HepG2 (cell line): Measurements from ENCODE around the gene ZBTB14. TPM values are rescaled to one million over a fixed set of nuclear protein-coding genes. Genes with fewer than 3 reads are reported as not detected.

ENCODE experiments used
- CEBPG ChIP-seq: IDR thresholded peaks from 2 replicates; pipeline ENCODE4 v1.6.1; 2016
- JDP2 ChIP-seq: sonication (generic); formaldehyde crosslinking; IDR thresholded peaks from 2 replicates; pipeline ENCODE4 v1.8.1; 2022; ENCODE audit warnings: missing genetic modification reagents, borderline replicate concordance
- NR2F1 ChIP-seq, 2 experiments: fragments of 450-650 bp in 1 of 2; formaldehyde crosslinking in 1 of 2; IDR thresholded peaks; 2 replicates each; pipeline versions ENCODE4 v1.5.0 to v1.6.1; 2016 to 2020; ENCODE audit warnings: mild to moderate bottlenecking in 1 of 2, missing compliant biosample characterization in 1 of 2, missing genetic modification reagents in 1 of 2, moderate library complexity in 1 of 2
- RARA ChIP-seq: IDR thresholded peaks from 2 replicates; pipeline ENCODE4 v1.6.1; 2016; ENCODE audit warnings: missing genetic modification reagents, missing compliant biosample characterization
- RBFOX2 ChIP-seq: fragments of 200-400 bp; formaldehyde crosslinking; IDR thresholded peaks from 2 replicates; pipeline ENCODE4 v1.6.1; 2017; ENCODE audit warnings: low read depth, mild to moderate bottlenecking, low read length
- YY1 ChIP-seq: IDR thresholded peaks from 2 replicates; pipeline ENCODE4 v1.6.1; 2011; ENCODE audit warnings: low read length, low read depth, moderate library complexity, mild to moderate bottlenecking; ENCODE audit not compliant: insufficient read depth, insufficient replicate concordance
- ZBTB20 ChIP-seq: sonication (generic); formaldehyde crosslinking; IDR thresholded peaks from 2 replicates; pipeline ENCODE4 v1.8.1; 2023; ENCODE audit warnings: missing genetic modification reagents, low read depth, mild to moderate bottlenecking, borderline replicate concordance
- ZFP41 ChIP-seq: sonication (generic); formaldehyde crosslinking; IDR thresholded peaks from 2 replicates; pipeline ENCODE4 v1.4.0; 2020; ENCODE audit warnings: mild to moderate bottlenecking, missing genetic modification reagents, borderline replicate concordance
- ZFP82 ChIP-seq: sonication (generic); formaldehyde crosslinking; IDR thresholded peaks from 2 replicates; pipeline ENCODE4 v1.5.1; 2020; ENCODE audit warnings: mild to moderate bottlenecking, missing genetic modification reagents, borderline replicate concordance
- ZNF772 ChIP-seq: sonication (generic); formaldehyde crosslinking; IDR thresholded peaks from 2 replicates; pipeline ENCODE4 v1.5.0; 2020; ENCODE audit warnings: mild to moderate bottlenecking, missing genetic modification reagents
- ZSCAN31 ChIP-seq: sonication (generic); formaldehyde crosslinking; IDR thresholded peaks from 2 replicates; pipeline ENCODE4 v1.5.0; 2020; ENCODE audit warnings: low read depth, mild to moderate bottlenecking, missing genetic modification reagents
- polyA plus RNA-seq, 8 experiments: library from polyadenylated mRNA; depleted of rRNA in 3 of 8; stranded (reverse) in 7 of 8; unstranded in 1 of 8; fragments of >200 nt; fragmentation: Illumina TruSeq in 4 of 8; extraction: Trizol in 4 of 8; gene quantifications; 2 replicates each; pipeline versions ENCODE4 v1.2.1 to v1.2.3, GENCODE V29; 2011 to 2016; ENCODE audit warnings: low read depth in 4 of 8, missing spikeins in 1 of 8, mixed read lengths in 1 of 8; ENCODE audit not compliant: insufficient read depth in 1 of 8
- total RNA-seq, 5 experiments: library from RNA; depleted of rRNA; stranded (reverse); fragments of >200 nt; fragmentation: Illumina TruSeq; extraction: Trizol; gene quantifications; 2 replicates each; pipeline ENCODE4 v1.2.3, GENCODE V29; 2016; ENCODE audit warnings: low read depth in 1 of 5
- TF ChIP-seq, protein P1 (sequence below): sonication (generic); formaldehyde crosslinking; IDR thresholded peaks from 2 replicates; pipeline ENCODE4 v1.4.0; 2020; ENCODE audit warnings: mild to moderate bottlenecking, missing genetic modification reagents
- TF ChIP-seq, protein P2 (sequence below): sonication (generic); formaldehyde crosslinking; IDR thresholded peaks from 2 replicates; pipeline ENCODE4 v1.5.1; 2020; ENCODE audit warnings: missing genetic modification reagents, mild to moderate bottlenecking, borderline replicate concordance
- TF ChIP-seq, protein P3 (sequence below): sonication (generic); formaldehyde crosslinking; IDR thresholded peaks from 2 replicates; pipeline ENCODE4 v1.4.0; 2020; ENCODE audit warnings: missing genetic modification reagents, borderline replicate concordance

The ZBTB14 gene
- total and polyA plus RNA-seq, 2 of the 13 experiments (the other 11 are each of a cell fraction or from before 2014, with no cell fraction given) = 8.0 to 14.4 TPM

DNA sequence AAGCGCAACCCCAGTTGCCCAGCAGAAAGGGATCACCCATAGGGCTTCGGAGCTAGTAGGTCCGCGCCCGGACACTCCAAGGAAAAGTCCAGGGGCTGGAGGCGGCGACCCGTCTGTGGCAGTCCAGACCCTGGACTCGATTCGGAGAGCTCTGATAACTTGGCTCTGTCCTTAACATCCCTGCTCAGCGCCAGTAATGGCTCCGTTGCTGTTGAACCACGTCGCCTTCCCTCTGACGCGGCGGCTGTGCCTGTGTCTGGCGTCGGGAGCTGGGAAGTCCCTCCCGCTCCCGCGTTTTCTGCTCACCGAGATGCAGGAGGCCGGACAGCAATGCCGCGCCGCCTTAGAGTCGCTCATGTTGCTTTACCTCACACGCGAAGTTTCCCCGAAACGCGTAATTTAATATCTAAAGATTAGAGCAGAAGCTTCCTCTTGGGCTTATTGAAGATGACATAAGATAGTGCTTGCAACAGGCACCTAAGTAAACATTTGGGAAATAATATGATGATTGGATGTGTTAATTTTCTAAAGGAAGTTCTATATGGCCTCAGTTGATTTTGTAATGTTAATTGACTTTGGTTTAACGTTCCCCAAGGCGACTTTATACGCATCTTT, 1.3 kb upstream of the ZBTB14 start (continued):
- TF ChIP-seq, protein P1, sequence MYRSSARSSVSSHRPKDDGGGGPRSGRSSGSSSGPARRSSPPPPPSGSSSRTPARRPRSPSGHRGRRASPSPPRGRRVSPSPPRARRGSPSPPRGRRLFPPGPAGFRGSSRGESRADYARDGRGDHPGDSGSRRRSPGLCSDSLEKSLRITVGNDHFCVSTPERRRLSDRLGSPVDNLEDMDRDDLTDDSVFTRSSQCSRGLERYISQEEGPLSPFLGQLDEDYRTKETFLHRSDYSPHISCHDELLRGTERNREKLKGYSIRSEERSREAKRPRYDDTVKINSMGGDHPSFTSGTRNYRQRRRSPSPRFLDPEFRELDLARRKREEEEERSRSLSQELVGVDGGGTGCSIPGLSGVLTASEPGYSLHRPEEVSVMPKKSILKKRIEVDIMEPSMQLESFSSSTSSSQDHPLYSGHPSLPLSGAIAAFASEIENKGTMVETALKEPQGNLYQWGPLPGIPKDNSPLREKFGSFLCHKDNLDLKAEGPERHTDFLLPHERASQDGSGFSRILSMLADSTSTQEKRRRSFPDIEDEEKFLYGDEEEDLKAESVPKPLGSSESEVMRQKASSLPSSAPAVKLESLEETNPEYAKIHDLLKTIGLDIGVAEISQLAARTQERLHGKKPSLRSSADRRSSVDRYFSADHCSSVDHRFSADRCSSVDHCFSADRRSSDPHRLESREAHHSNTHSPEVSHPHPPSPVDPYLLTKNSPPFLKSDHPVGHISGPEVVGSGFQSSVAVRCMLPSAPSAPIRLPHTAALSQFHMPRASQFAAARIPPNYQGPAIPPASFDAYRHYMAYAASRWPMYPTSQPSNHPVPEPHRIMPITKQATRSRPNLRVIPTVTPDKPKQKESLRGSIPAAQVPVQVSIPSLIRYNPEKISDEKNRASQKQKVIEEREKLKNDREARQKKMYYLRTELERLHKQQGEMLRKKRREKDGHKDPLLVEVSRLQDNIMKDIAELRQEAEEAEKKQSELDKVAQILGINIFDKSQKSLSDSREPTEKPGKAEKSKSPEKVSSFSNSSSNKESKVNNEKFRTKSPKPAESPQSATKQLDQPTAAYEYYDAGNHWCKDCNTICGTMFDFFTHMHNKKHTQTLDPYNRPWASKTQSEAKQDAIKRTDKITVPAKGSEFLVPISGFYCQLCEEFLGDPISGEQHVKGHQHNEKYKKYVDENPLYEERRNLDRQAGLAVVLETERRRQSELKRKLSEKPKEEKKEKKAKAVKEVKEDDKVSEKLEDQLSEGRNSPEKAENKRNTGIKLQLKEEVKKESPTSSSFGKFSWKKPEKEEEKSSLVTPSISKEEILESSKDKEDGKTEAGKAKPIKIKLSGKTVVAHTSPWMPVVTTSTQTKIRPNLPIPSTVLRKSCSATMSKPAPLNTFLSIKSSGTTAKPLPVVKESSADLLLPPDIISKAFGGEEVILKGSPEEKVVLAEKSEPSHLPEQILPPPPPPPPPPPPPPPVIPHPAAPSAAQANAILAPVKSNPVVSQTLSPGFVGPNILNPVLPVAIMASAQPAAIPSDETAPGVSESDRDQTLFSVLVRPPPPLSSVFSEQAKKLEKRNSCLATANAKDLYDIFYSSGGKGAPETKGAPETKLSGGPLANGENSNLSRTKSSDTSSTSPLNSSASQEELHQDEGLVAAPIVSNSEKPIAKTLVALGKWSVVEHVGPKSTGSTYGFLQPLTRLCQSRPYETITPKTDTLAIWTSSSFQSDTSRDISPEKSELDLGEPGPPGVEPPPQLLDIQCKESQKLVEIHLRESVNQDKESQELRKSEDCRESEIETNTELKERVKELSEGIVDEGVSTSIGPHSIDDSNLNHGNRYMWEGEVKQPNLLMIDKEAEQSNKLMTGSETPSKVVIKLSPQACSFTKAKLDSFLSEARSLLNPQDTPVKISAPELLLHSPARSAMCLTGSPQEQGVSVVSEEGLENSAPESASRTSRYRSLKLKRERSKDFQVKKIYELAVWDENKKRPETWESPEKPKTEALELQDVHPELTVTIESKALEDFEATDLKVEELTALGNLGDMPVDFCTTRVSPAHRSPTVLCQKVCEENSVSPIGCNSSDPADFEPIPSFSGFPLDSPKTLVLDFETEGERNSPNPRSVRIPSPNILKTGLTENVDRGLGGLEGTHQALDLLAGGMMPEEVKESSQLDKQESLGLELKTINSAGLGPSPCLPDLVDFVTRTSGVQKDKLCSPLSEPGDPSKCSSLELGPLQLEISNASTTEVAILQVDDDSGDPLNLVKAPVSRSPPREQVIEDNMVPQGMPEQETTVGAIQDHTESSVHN = no peak
- TF ChIP-seq RBFOX2 (no peak), ZNF772 (CRISPR knock-in tag) (no peak), ZFP41 (CRISPR knock-in tag) (no peak), RARA (no peak), NR2F1 (CRISPR knock-in tag; IDR thresholded peaks at IDR 0.05) (no peak), ZBTB20 (CRISPR knock-in tag) (no peak), ZFP82 (no peak), CEBPG (CRISPR knock-in tag) (no peak), YY1 (peak; percentile 62), ZSCAN31 (CRISPR knock-in tag) (no peak), JDP2 (CRISPR knock-in tag) (no peak)
- TF ChIP-seq, protein P2, sequence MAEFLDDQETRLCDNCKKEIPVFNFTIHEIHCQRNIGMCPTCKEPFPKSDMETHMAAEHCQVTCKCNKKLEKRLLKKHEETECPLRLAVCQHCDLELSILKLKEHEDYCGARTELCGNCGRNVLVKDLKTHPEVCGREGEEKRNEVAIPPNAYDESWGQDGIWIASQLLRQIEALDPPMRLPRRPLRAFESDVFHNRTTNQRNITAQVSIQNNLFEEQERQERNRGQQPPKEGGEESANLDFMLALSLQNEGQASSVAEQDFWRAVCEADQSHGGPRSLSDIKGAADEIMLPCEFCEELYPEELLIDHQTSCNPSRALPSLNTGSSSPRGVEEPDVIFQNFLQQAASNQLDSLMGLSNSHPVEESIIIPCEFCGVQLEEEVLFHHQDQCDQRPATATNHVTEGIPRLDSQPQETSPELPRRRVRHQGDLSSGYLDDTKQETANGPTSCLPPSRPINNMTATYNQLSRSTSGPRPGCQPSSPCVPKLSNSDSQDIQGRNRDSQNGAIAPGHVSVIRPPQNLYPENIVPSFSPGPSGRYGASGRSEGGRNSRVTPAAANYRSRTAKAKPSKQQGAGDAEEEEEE (CRISPR knock-in tag) = no peak
- TF ChIP-seq, protein P3, sequence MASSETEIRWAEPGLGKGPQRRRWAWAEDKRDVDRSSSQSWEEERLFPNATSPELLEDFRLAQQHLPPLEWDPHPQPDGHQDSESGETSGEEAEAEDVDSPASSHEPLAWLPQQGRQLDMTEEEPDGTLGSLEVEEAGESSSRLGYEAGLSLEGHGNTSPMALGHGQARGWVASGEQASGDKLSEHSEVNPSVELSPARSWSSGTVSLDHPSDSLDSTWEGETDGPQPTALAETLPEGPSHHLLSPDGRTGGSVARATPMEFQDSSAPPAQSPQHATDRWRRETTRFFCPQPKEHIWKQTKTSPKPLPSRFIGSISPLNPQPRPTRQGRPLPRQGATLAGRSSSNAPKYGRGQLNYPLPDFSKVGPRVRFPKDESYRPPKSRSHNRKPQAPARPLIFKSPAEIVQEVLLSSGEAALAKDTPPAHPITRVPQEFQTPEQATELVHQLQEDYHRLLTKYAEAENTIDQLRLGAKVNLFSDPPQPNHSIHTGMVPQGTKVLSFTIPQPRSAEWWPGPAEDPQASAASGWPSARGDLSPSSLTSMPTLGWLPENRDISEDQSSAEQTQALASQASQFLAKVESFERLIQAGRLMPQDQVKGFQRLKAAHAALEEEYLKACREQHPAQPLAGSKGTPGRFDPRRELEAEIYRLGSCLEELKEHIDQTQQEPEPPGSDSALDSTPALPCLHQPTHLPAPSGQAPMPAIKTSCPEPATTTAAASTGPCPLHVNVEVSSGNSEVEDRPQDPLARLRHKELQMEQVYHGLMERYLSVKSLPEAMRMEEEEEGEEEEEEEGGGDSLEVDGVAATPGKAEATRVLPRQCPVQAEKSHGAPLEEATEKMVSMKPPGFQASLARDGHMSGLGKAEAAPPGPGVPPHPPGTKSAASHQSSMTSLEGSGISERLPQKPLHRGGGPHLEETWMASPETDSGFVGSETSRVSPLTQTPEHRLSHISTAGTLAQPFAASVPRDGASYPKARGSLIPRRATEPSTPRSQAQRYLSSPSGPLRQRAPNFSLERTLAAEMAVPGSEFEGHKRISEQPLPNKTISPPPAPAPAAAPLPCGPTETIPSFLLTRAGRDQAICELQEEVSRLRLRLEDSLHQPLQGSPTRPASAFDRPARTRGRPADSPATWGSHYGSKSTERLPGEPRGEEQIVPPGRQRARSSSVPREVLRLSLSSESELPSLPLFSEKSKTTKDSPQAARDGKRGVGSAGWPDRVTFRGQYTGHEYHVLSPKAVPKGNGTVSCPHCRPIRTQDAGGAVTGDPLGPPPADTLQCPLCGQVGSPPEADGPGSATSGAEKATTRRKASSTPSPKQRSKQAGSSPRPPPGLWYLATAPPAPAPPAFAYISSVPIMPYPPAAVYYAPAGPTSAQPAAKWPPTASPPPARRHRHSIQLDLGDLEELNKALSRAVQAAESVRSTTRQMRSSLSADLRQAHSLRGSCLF (CRISPR knock-in tag) = no peak
